OCI-LY1 (cell line): ENCODE results near the gene SLCO2B1.

Experiments
- H2AFZ ChIP-seq: fragments of 200-600 bp; sonication (generic), shearing (Covaris generic); 2 replicates; pipeline ENCODE4 v1.6.0; 2014; ENCODE audit warnings: antibody characterized with exemption, mild to moderate bottlenecking, low read length
- H3F3A ChIP-seq: fragments of 200-600 bp; sonication (generic), shearing (Covaris generic); 2 replicates; pipeline ENCODE4 v1.6.0; 2014; ENCODE audit warnings: mild to moderate bottlenecking, antibody characterized with exemption, low read length, moderate library complexity; ENCODE audit not compliant: insufficient read depth
- H3K27ac ChIP-seq: fragments of 200-600 bp; sonication (generic); 2 replicates; pipeline ENCODE4 v1.5.1; 2014; ENCODE audit warnings: low read length, mixed run types, mild to moderate bottlenecking, low read depth; ENCODE audit not compliant: poor library complexity, severe bottlenecking
- H3K27me3 ChIP-seq: fragments of 200-600 bp; sonication (generic); 2 replicates; pipeline ENCODE4 v1.6.0; 2014; ENCODE audit warnings: antibody characterized with exemption, mild to moderate bottlenecking, low read length, moderate library complexity; ENCODE audit not compliant: insufficient read depth
- H3K36me3 ChIP-seq: fragments of 200-600 bp; sonication (generic); 2 replicates; pipeline ENCODE4 v1.6.1; 2014; ENCODE audit warnings: mild to moderate bottlenecking, antibody characterized with exemption, low read length, moderate library complexity, mixed read lengths; ENCODE audit not compliant: insufficient read depth
- H3K4me1 ChIP-seq: fragments of 200-600 bp; sonication (generic); 2 replicates; pipeline ENCODE4 v1.5.1; 2014; ENCODE audit warnings: mild to moderate bottlenecking, low read length, moderate library complexity; ENCODE audit not compliant: insufficient read depth, severe bottlenecking
- H3K4me2 ChIP-seq: fragments of 200-600 bp; sonication (generic), shearing (Covaris generic); 2 replicates; pipeline ENCODE4 v1.6.1; 2014; ENCODE audit warnings: low read length
- H3K4me3 ChIP-seq: fragments of 200-600 bp; sonication (generic); 2 replicates; pipeline ENCODE4 v1.5.1; 2014; ENCODE audit warnings: low read length, low read depth, mild to moderate bottlenecking, mixed read lengths; ENCODE audit not compliant: poor library complexity, severe bottlenecking
- H3K79me2 ChIP-seq: fragments of 200-600 bp; shearing (Covaris generic); 2 replicates; pipeline ENCODE4 v1.6.1; 2016; ENCODE audit warnings: mixed run types, low read length, mixed read lengths; ENCODE audit not compliant: insufficient read depth
- H3K9ac ChIP-seq: fragments of 200-600 bp; sonication (generic), shearing (Covaris generic); 2 replicates; pipeline ENCODE4 v1.6.1; 2014; ENCODE audit warnings: mild to moderate bottlenecking, low read length, mixed read lengths
- H3K9me2 ChIP-seq: fragments of 200-600 bp; sonication (generic), shearing (Covaris generic); 2 replicates; pipeline ENCODE4 v1.6.1; 2014; ENCODE audit warnings: low read depth, mild to moderate bottlenecking, low read length, mixed read lengths
- H3K9me3 ChIP-seq: fragments of 200-600 bp; shearing (Covaris generic); 2 replicates; pipeline ENCODE4 v1.6.1; 2014; ENCODE audit warnings: low read length, mixed read lengths
- H4K20me1 ChIP-seq: fragments of 200-600 bp; sonication (generic), shearing (Covaris generic); 2 replicates; pipeline ENCODE4 v1.6.0; 2016; ENCODE audit warnings: mild to moderate bottlenecking, low read length; ENCODE audit not compliant: insufficient read depth
- EZH2 ChIP-seq: fragments of 200-600 bp; sonication (generic), shearing (Covaris generic); IDR thresholded peaks from 2 replicates; pipeline ENCODE4 v1.8.0; 2017; ENCODE audit warnings: borderline replicate concordance, mixed run types, mild to moderate bottlenecking, antibody characterized with exemption, low read length, moderate library complexity, mixed read lengths
- TF ChIP-seq, protein P1 (sequence below): fragments of 200-600 bp; sonication (generic), shearing (Covaris generic); IDR thresholded peaks from 2 replicates; pipeline ENCODE4 v1.5.1; 2017; ENCODE audit warnings: mild to moderate bottlenecking, antibody characterized with exemption, low read length, moderate library complexity, mixed read lengths

Gene SLCO2B1

GRCh38 chr11:75202195-75202594, 51.3 kb downstream of the SLCO2B1 start:
- Histone ChIP-seq H4K20me1 (no peaks in the 10 kb centered on the region), H3K79me2 (no peaks in the 10 kb centered on the region), H3K9me2 (no peaks in the 10 kb centered on the region), H3F3A (no peaks in the 10 kb centered on the region), H3K27me3 (no peaks in the 10 kb centered on the region), H3K27ac (no peak overlapping the region), H3K9me3 (no peaks in the 10 kb centered on the region), H3K9ac (no peak overlapping the region), H3K4me1 (no peaks in the 10 kb centered on the region), H3K4me2 (no peak overlapping the region), H3K4me3 (no peak overlapping the region), H3K36me3 (no peaks in the 10 kb centered on the region), H2AFZ (no peak overlapping the region)
- TF ChIP-seq, protein P1, sequence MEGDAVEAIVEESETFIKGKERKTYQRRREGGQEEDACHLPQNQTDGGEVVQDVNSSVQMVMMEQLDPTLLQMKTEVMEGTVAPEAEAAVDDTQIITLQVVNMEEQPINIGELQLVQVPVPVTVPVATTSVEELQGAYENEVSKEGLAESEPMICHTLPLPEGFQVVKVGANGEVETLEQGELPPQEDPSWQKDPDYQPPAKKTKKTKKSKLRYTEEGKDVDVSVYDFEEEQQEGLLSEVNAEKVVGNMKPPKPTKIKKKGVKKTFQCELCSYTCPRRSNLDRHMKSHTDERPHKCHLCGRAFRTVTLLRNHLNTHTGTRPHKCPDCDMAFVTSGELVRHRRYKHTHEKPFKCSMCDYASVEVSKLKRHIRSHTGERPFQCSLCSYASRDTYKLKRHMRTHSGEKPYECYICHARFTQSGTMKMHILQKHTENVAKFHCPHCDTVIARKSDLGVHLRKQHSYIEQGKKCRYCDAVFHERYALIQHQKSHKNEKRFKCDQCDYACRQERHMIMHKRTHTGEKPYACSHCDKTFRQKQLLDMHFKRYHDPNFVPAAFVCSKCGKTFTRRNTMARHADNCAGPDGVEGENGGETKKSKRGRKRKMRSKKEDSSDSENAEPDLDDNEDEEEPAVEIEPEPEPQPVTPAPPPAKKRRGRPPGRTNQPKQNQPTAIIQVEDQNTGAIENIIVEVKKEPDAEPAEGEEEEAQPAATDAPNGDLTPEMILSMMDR, result no peak
- TF ChIP-seq EZH2, result no peak

GRCh38 chr11:75203138-75203537, 52.2 kb downstream of the SLCO2B1 start:
- Histone ChIP-seq H3K9me3 (no peaks in the 10 kb centered on the region), H3K4me3 (no peak overlapping the region), H3K9ac (no peak overlapping the region), H3K36me3 (no peaks in the 10 kb centered on the region), H3K4me2 (no peak overlapping the region), H3K27me3 (no peaks in the 10 kb centered on the region), H2AFZ (no peak overlapping the region), H3F3A (no peaks in the 10 kb centered on the region), H3K4me1 (no peaks in the 10 kb centered on the region), H3K27ac (no peak overlapping the region), H4K20me1 (no peaks in the 10 kb centered on the region), H3K9me2 (no peaks in the 10 kb centered on the region), H3K79me2 (no peaks in the 10 kb centered on the region)
- TF ChIP-seq, protein P1, result no peak
- no peak for TF ChIP-seq EZH2

DNA sequence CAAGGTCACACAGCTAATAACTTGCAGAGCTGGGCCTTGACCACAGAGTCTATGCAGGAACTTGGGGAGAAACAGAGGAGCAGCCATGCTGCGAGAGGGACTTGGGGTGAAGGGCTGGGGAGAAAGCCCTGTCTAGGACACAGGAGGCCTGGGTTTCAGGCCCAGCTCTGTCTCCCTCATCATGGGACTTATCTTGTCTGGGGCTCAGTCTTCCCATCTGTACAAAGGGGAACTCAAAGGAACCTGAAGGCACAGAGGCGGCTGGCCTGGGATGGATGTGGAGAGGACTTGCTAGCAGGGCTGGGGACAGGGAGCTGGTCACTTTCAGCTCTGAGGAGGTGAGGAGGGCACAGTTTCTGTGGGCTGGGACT, 52.7 kb downstream of the SLCO2B1 start:
- H3K79me2 ChIP-seq, result no peaks in the 10 kb centered on the region
- no peak overlapping the region for H3K27ac ChIP-seq
- no peaks in the 10 kb centered on the region for H3K4me1 ChIP-seq
- no peaks in the 10 kb centered on the region for H4K20me1 ChIP-seq
- TF ChIP-seq, protein P1, result no peak
- TF ChIP-seq EZH2, result no peak
- H3F3A ChIP-seq, result no peaks in the 10 kb centered on the region
- no peak overlapping the region for H3K9ac ChIP-seq
- no peak overlapping the region for H3K4me3 ChIP-seq
- no peaks in the 10 kb centered on the region for H3K9me2 ChIP-seq
- no peak overlapping the region for H3K4me2 ChIP-seq
- no peaks in the 10 kb centered on the region for H3K36me3 ChIP-seq
- H3K27me3 ChIP-seq, result no peaks in the 10 kb centered on the region
- H3K9me3 ChIP-seq, result no peaks in the 10 kb centered on the region
- H2AFZ ChIP-seq, result no peak overlapping the region
